ENCODE measurements around the gene OPCML. TPM values are rescaled to one million over a fixed set of nuclear protein-coding genes. Genes with fewer than 3 reads are reported as not detected.

Gene OPCML
- total and polyA plus RNA-seq, 2 experiments from 2014 or later, result 1.2 to 4.4 TPM

GRCh38 chr11:133081020-133081419 lies 451.3 kb downstream of the OPCML start:
- no peak overlapping the region for H3K4me3 Mint-ChIP-seq
- H3K4me3 ChIP-seq, result peak overlapping the region; percentile 67
- no peaks in the 10 kb centered on the region for H3K36me3 Mint-ChIP-seq (ENCODE audit: low read depth)
- no peaks in the 10 kb centered on the region for H3K36me3 ChIP-seq (ENCODE audit: insufficient read depth)
- peak; percentile 6 to 37; a peak in 2 of 4 replicates for TF ChIP-seq CTCF (conservative IDR thresholded peaks at IDR 0.05; ENCODE audit: low read depth in 2 of 2)
- TF ChIP-seq REST (IDR thresholded peaks at IDR 0.05; ENCODE audit: unreplicated experiment), result no peak
- no peak for TF ChIP-seq EZH2 (IDR thresholded peaks at IDR 0.05; ENCODE audit: low read depth, unreplicated experiment)
- ATAC-seq (peak; percentile 28), DNase-seq (ENCODE audit: low spot score) (peak; percentile 76)
- H3K4me1 ChIP-seq (ENCODE audit: insufficient read depth), result peaks cover 38% of the 10 kb centered on the region
- H3K79me2 ChIP-seq (replicated peaks; ENCODE audit: insufficient read depth), result no peaks in the 10 kb centered on the region
- no peak overlapping the region for H3K27ac ChIP-seq (ENCODE audit: low read depth)
- H4K20me1 ChIP-seq (replicated peaks; ENCODE audit: insufficient read depth), result no peaks in the 10 kb centered on the region
- peak overlapping the region; percentile 90 for H3K4me2 ChIP-seq
- H2AFZ ChIP-seq, result no peak overlapping the region
- H3K27me3 ChIP-seq (ENCODE audit: insufficient read depth), result peaks cover 10% of the 10 kb centered on the region; the same call in 1 of the 2 replicates
- H3F3A ChIP-seq (replicated peaks; ENCODE audit: low read depth), result no peaks in the 10 kb centered on the region
- H3K9me3 Mint-ChIP-seq, result no peaks in the 10 kb centered on the region; the same call in 2 of the 3 replicates
- H3K4me1 Mint-ChIP-seq, result peaks cover 28% of the 10 kb centered on the region
- H3K9me2 ChIP-seq (ENCODE audit: insufficient read depth), result no peaks in the 10 kb centered on the region
- H3K27me3 Mint-ChIP-seq (ENCODE audit: insufficient read depth, low read depth, poor library complexity), result peaks cover 24% of the 10 kb centered on the region
- no peak overlapping the region for H3K27ac Mint-ChIP-seq

GRCh38 chr11:133078591-133079404 lies 453.5 kb downstream of the OPCML start:
- DNase-seq (ENCODE audit: low spot score), result peak; percentile 86
- Mint-ChIP-seq H3K4me1 (peaks cover 26% of the 10 kb centered on the region), H3K27ac (no peak overlapping the region), H3K36me3 (ENCODE audit: low read depth) (no peaks in the 10 kb centered on the region), H3K4me3 (no peak overlapping the region; the same call in 2 of the 3 replicates), H3K27me3 (ENCODE audit: insufficient read depth, low read depth, poor library complexity) (peaks cover 18% of the 10 kb centered on the region), H3K9me3 (no peaks in the 10 kb centered on the region; the same call in 2 of the 3 replicates)
- H3K36me3 ChIP-seq (ENCODE audit: insufficient read depth), result no peaks in the 10 kb centered on the region
- H3K27ac ChIP-seq (ENCODE audit: low read depth), result no peak overlapping the region
- H3K4me2 ChIP-seq, result peak overlapping the region; percentile 72
- peak; percentile 89 to 93 for TF ChIP-seq CTCF (conservative IDR thresholded peaks at IDR 0.05; ENCODE audit: low read depth in 2 of 2)
- no peak for TF ChIP-seq REST (IDR thresholded peaks at IDR 0.05; ENCODE audit: unreplicated experiment)
- peaks cover 5% of the 10 kb centered on the region; the same call in 1 of the 2 replicates for H3K27me3 ChIP-seq (ENCODE audit: insufficient read depth)
- no peaks in the 10 kb centered on the region for H3K79me2 ChIP-seq (replicated peaks; ENCODE audit: insufficient read depth)
- no peaks in the 10 kb centered on the region for H3F3A ChIP-seq (replicated peaks; ENCODE audit: low read depth)
- H3K4me3 ChIP-seq, result peak overlapping the region; percentile 29; the same call in 1 of the 2 replicates
- no peaks in the 10 kb centered on the region for H3K9me2 ChIP-seq (ENCODE audit: insufficient read depth)
- peak; percentile 27 for ATAC-seq
- peaks cover 32% of the 10 kb centered on the region for H3K4me1 ChIP-seq (ENCODE audit: insufficient read depth)
- no peaks in the 10 kb centered on the region for H4K20me1 ChIP-seq (replicated peaks; ENCODE audit: insufficient read depth)
- no peak overlapping the region; the same call in 1 of the 2 replicates for H2AFZ ChIP-seq

Data from GM23338 (cell line).